ENCODE measurements around the gene MEGF10. TPM values are rescaled to one million over a fixed set of nuclear protein-coding genes. Genes with fewer than 3 reads are reported as not detected.

The MEGF10 gene
- polyA plus RNA-seq, 1 donor from 2014 or later, result 0.05 TPM

DNA sequence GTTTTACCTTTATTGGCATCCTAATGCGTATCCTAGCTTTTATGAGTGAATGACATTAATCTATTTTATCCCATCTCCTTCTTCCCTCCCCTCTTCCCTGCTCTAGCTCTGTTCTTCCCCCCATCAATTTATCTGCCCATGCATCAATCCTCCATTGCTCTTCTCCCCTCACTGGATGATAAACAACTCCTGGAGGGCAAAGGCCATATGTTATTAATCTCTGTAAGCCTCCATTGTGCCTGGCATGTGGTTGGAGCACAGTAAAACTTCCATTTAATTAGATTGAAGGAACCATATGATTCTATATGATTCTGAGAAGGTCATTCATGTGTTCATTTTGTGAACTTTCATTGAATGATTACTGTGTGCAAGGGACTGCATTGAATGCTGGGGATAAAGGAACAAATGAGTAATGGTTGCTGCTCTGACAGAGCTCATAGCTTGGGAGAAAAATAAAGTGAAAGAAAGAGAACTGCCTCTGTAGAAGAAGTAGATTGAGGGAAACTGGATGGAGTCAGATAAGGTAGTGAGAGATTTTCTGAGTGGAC, 85.0 kb downstream of the MEGF10 start:
- Histone ChIP-seq H2AFZ (ENCODE audit: low read depth, low read length) (no peak overlapping the region), H3K9me2 (ENCODE audit: insufficient read depth, low read length) (no peaks in the 10 kb centered on the region), H3F3A (ENCODE audit: insufficient read depth, low read length, poor library complexity, severe bottlenecking) (no peaks in the 10 kb centered on the region), H3K4me2 (ENCODE audit: low read length) (no peak overlapping the region), H3K9ac (ENCODE audit: low read length) (no peak overlapping the region), H4K20me1 (ENCODE audit: insufficient read depth) (no peaks in the 10 kb centered on the region), H3K79me2 (replicated peaks; ENCODE audit: insufficient read depth, low read length) (no peaks in the 10 kb centered on the region), H3K4me3 (ENCODE audit: low read length) (no peak overlapping the region), H3K36me3 (ENCODE audit: insufficient read depth, low read length) (no peaks in the 10 kb centered on the region), H3K27me3 (ENCODE audit: insufficient read depth, low read depth, low read length) (no peaks in the 10 kb centered on the region), H3K27ac (ENCODE audit: low read length) (no peak overlapping the region), H3K9me3 (ENCODE audit: low read length) (no peaks in the 10 kb centered on the region)
- TF ChIP-seq, protein P1, sequence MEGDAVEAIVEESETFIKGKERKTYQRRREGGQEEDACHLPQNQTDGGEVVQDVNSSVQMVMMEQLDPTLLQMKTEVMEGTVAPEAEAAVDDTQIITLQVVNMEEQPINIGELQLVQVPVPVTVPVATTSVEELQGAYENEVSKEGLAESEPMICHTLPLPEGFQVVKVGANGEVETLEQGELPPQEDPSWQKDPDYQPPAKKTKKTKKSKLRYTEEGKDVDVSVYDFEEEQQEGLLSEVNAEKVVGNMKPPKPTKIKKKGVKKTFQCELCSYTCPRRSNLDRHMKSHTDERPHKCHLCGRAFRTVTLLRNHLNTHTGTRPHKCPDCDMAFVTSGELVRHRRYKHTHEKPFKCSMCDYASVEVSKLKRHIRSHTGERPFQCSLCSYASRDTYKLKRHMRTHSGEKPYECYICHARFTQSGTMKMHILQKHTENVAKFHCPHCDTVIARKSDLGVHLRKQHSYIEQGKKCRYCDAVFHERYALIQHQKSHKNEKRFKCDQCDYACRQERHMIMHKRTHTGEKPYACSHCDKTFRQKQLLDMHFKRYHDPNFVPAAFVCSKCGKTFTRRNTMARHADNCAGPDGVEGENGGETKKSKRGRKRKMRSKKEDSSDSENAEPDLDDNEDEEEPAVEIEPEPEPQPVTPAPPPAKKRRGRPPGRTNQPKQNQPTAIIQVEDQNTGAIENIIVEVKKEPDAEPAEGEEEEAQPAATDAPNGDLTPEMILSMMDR (IDR thresholded peaks at IDR 0.05; ENCODE audit: poor library complexity, severe bottlenecking), result no peak
- TF ChIP-seq RAD21 (conservative IDR thresholded peaks at IDR 0.05) (no peak), MXI1 (conservative IDR thresholded peaks at IDR 0.05; ENCODE audit: poor library complexity, severe bottlenecking) (no peak), EZH2 (IDR thresholded peaks at IDR 0.05; ENCODE audit: borderline replicate concordance, insufficient read depth, low read length, poor library complexity, severe bottlenecking) (no peak), EP300 (conservative IDR thresholded peaks at IDR 0.05; ENCODE audit: poor library complexity, severe bottlenecking) (no peak), SMC3 (conservative IDR thresholded peaks at IDR 0.05; ENCODE audit: poor library complexity) (no peak), TAF1 (IDR thresholded peaks at IDR 0.05; ENCODE audit: low read depth) (no peak), POLR2AphosphoS5 (IDR thresholded peaks at IDR 0.05) (no peak)
- TF ChIP-seq, protein P2, sequence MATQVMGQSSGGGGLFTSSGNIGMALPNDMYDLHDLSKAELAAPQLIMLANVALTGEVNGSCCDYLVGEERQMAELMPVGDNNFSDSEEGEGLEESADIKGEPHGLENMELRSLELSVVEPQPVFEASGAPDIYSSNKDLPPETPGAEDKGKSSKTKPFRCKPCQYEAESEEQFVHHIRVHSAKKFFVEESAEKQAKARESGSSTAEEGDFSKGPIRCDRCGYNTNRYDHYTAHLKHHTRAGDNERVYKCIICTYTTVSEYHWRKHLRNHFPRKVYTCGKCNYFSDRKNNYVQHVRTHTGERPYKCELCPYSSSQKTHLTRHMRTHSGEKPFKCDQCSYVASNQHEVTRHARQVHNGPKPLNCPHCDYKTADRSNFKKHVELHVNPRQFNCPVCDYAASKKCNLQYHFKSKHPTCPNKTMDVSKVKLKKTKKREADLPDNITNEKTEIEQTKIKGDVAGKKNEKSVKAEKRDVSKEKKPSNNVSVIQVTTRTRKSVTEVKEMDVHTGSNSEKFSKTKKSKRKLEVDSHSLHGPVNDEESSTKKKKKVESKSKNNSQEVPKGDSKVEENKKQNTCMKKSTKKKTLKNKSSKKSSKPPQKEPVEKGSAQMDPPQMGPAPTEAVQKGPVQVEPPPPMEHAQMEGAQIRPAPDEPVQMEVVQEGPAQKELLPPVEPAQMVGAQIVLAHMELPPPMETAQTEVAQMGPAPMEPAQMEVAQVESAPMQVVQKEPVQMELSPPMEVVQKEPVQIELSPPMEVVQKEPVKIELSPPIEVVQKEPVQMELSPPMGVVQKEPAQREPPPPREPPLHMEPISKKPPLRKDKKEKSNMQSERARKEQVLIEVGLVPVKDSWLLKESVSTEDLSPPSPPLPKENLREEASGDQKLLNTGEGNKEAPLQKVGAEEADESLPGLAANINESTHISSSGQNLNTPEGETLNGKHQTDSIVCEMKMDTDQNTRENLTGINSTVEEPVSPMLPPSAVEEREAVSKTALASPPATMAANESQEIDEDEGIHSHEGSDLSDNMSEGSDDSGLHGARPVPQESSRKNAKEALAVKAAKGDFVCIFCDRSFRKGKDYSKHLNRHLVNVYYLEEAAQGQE (IDR thresholded peaks at IDR 0.05; ENCODE audit: borderline replicate concordance), result no peak

DNA sequence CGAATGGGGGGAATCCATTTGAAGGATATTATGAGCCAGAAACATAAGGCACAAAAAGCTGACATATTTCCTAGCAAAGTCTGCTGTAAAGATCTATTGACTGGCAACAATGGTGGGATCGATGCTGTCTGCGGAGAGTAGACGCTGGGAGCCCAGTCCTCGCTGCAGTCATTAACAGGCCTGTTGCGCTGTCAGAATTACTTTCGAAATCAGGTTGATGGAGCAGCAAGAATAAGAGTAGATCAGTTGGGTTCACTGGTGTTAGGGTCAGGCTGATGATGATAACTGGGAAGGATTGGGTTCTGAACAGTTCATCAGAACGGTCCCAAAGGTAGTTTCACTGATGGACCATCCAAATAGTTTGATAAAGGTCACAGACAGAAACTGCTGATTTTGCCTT, 87.1 kb downstream of the MEGF10 start:
- Histone ChIP-seq H2AFZ (ENCODE audit: low read depth, low read length) (no peak overlapping the region), H3K4me2 (ENCODE audit: low read length) (no peak overlapping the region), H3K27ac (ENCODE audit: low read length) (no peak overlapping the region), H3F3A (ENCODE audit: insufficient read depth, low read length, poor library complexity, severe bottlenecking) (no peaks in the 10 kb centered on the region), H3K4me3 (ENCODE audit: low read length) (no peak overlapping the region), H3K9me3 (ENCODE audit: low read length) (no peaks in the 10 kb centered on the region), H4K20me1 (ENCODE audit: insufficient read depth) (no peaks in the 10 kb centered on the region), H3K9ac (ENCODE audit: low read length) (no peak overlapping the region), H3K27me3 (ENCODE audit: insufficient read depth, low read depth, low read length) (no peaks in the 10 kb centered on the region), H3K79me2 (replicated peaks; ENCODE audit: insufficient read depth, low read length) (no peaks in the 10 kb centered on the region), H3K36me3 (ENCODE audit: insufficient read depth, low read length) (no peaks in the 10 kb centered on the region), H3K9me2 (ENCODE audit: insufficient read depth, low read length) (no peaks in the 10 kb centered on the region)
- TF ChIP-seq RAD21 (conservative IDR thresholded peaks at IDR 0.05) (no peak), TAF1 (IDR thresholded peaks at IDR 0.05; ENCODE audit: low read depth) (no peak), POLR2AphosphoS5 (IDR thresholded peaks at IDR 0.05) (no peak), MXI1 (conservative IDR thresholded peaks at IDR 0.05; ENCODE audit: poor library complexity, severe bottlenecking) (no peak), SMC3 (conservative IDR thresholded peaks at IDR 0.05; ENCODE audit: poor library complexity) (no peak), EZH2 (IDR thresholded peaks at IDR 0.05; ENCODE audit: borderline replicate concordance, insufficient read depth, low read length, poor library complexity, severe bottlenecking) (no peak), EP300 (conservative IDR thresholded peaks at IDR 0.05; ENCODE audit: poor library complexity, severe bottlenecking) (no peak)
- TF ChIP-seq, protein P1 (IDR thresholded peaks at IDR 0.05; ENCODE audit: poor library complexity, severe bottlenecking), result no peak
- TF ChIP-seq, protein P2 (IDR thresholded peaks at IDR 0.05; ENCODE audit: borderline replicate concordance), result no peak

All from neural cell (in vitro differentiated cells).